ENCODE results near the gene NUDT16. TPM values are rescaled to one million over a fixed set of nuclear protein-coding genes. Genes with fewer than 3 reads are reported as not detected.

The NUDT16 gene
- total and polyA plus RNA-seq, 9 of the 15 experiments (the other 6 are each of a cell fraction or from before 2014, with no cell fraction given): 1.5 to 11.4 (median 7.6) TPM

- Histone ChIP-seq H3K79me2 (ENCODE audit: control insufficient read depth, insufficient read depth, low read length) (no peaks in the 10 kb centered on the region), H3K27me3 (ENCODE audit: control insufficient read depth in 2 of 2, insufficient read depth in 2 of 2, low read length in 2 of 2) (no peaks in the 10 kb centered on the region; a peak in 1 of 5 replicates), H3K36me3 (ENCODE audit: control insufficient read depth, insufficient read depth, low read length) (no peaks in the 10 kb centered on the region), H3K4me2 (ENCODE audit: insufficient read depth, low read length) (no peak overlapping the region), H3K4me3 (no peak overlapping the region), H2AFZ (ENCODE audit: low read depth, low read length) (no peak overlapping the region), H3K9me1 (ENCODE audit: control insufficient read depth, insufficient read depth, low read length) (no peaks in the 10 kb centered on the region), H3K9me3 (replicated peaks; ENCODE audit: control insufficient read depth, insufficient read depth, low read depth, low read length) (no peaks in the 10 kb centered on the region), H3K27ac (ENCODE audit: extremely low read depth, low read depth, low read length) (no peak overlapping the region), H3K9ac (ENCODE audit: insufficient read depth in 1 of 2, low read depth in 2 of 2, low read length in 2 of 2) (no peak overlapping the region), H4K20me1 (replicated peaks; ENCODE audit: control insufficient read depth, insufficient read depth, low read length) (no peaks in the 10 kb centered on the region), H3K4me1 (replicated peaks in 1 of 2; ENCODE audit: control insufficient read depth in 2 of 2, insufficient read depth in 2 of 2, low read length in 2 of 2) (no peaks in the 10 kb centered on the region)
- CTCF ChIA-PET (ENCODE audit: low intra/inter-chr PET ratio): no interaction called here
- DNase-seq (ENCODE audit: extremely low read depth in 1 of 4, low spot score in 3 of 4) (no peak), ATAC-seq (no peak), FAIRE-seq (no peak)
- intact Hi-C loops (cut with micrococcal nuclease) (no loop called here), in situ Hi-C loops (cut with MboI) (no loop called here)
- no TSS peak for BruUV-seq (replicated peaks)
- POLR2A ChIA-PET: interaction anchor here (1.2 kb wide), 1 partner anchor 12 kb away, joined by 4 read pairs; the partner anchor contains the start of gene NUDT16
- TF ChIP-seq SIN3A (IDR thresholded peaks at IDR 0.05; ENCODE audit: borderline replicate concordance in 2 of 2, control insufficient read depth in 1 of 2, low read depth in 2 of 2, low read length in 2 of 2) (no peak), PCBP1 (IDR thresholded peaks at IDR 0.05; ENCODE audit: low read depth, low read length, poor library complexity, severe bottlenecking) (no peak), GTF3C2 (IDR thresholded peaks at IDR 0.05; ENCODE audit: borderline replicate concordance, extremely low read depth, insufficient read length) (no peak), SIN3B (IDR thresholded peaks at IDR 0.05; ENCODE audit: low read depth) (no peak), ZZZ3 (IDR thresholded peaks at IDR 0.05) (no peak), NFE2 (IDR thresholded peaks at IDR 0.05; ENCODE audit: low read depth) (no peak)
- WGBS (ENCODE audit: insufficient coverage, low coverage, missing lambda C conversion rate): 3% methylated on average over 4 of the region's 4 CpGs
Measured at GRCh38 chr3:131393868-131394267, 12.3 kb downstream of the NUDT16 start.

Measured in K562 (cell line).